ENCODE results near the gene UNC119. TPM values are rescaled to one million over a fixed set of nuclear protein-coding genes. Genes with fewer than 3 reads are reported as not detected.

UNC119 gene
- total RNA-seq, 4 donors from 2014 or later: 17.4 to 25.3 (median 21.1) TPM

- TF ChIP-seq POLR2A (IDR thresholded peaks at IDR 0.05) (no peak), CTCF (IDR thresholded peaks at IDR 0.05) (no peak)
- H3K4me1 ChIP-seq: peaks cover 0 to 26% (median 0%) of the 10 kb centered on the region in 3 donors
- no peak overlapping the region for H3K4me3 ChIP-seq
- peaks cover 0 to 17% (median 0%) of the 10 kb centered on the region in 3 donors for H3K36me3 ChIP-seq
- H3K9me3 ChIP-seq: no peaks in the 10 kb centered on the region
- 72 to 81% methylated on average over 3 to 4 of the region's 4 CpGs for WGBS, 2 donors
- H3K27ac ChIP-seq: no peak overlapping the region
- intact Hi-C loops (cut with DNase I): no loop called here
- no peaks in the 10 kb centered on the region for H3K27me3 ChIP-seq
- no peak for DNase-seq
Measured at GRCh38 chr17:28544402-28545140, 7.9 kb downstream of the UNC119 start.

GRCh38 chr17:28541439-28541838 is 11.0 kb downstream of the UNC119 start:
- no peak overlapping the region for H3K4me3 ChIP-seq
- peaks cover 0 to 19% (median 0%) of the 10 kb centered on the region in 3 donors for H3K36me3 ChIP-seq
- H3K27me3 ChIP-seq: no peaks in the 10 kb centered on the region
- no peaks in the 10 kb centered on the region for H3K9me3 ChIP-seq
- DNase-seq: no peak
- H3K27ac ChIP-seq: no peak overlapping the region
- peaks cover 0 to 8% (median 0%) of the 10 kb centered on the region in 3 donors for H3K4me1 ChIP-seq
- TF ChIP-seq CTCF (IDR thresholded peaks at IDR 0.05) (no peak), POLR2A (IDR thresholded peaks at IDR 0.05) (no peak)
- WGBS, 2 donors: 69 to 72% methylated on average over 4 of the region's 4 CpGs
- intact Hi-C loops (cut with DNase I): loop anchor here (2.0 kb wide), 1 partner anchor 49 kb away; no protein-coding TSS in a partner anchor

- Histone ChIP-seq H3K4me1 (peaks cover 0 to 12% (median 0%) of the 10 kb centered on the region in 3 donors), H3K9me3 (no peaks in the 10 kb centered on the region), H3K27ac (no peak overlapping the region), H3K36me3 (peaks cover 0 to 20% (median 0%) of the 10 kb centered on the region in 3 donors), H3K4me3 (no peak overlapping the region), H3K27me3 (no peaks in the 10 kb centered on the region)
- no peak for DNase-seq
- WGBS, 2 donors: 71 to 87% methylated on average over 3 of the region's 4 CpGs
- no peak for TF ChIP-seq CTCF (IDR thresholded peaks at IDR 0.05)
- TF ChIP-seq POLR2A (IDR thresholded peaks at IDR 0.05): no peak
- intact Hi-C loops (cut with DNase I): loop anchor here (2.0 kb wide), 1 partner anchor 47 kb away; no protein-coding TSS in a partner anchor
Measured at GRCh38 chr17:28540231-28540630, 12.2 kb downstream of the UNC119 start.

- Histone ChIP-seq H3K27ac (no peak overlapping the region), H3K27me3 (no peaks in the 10 kb centered on the region), H3K4me1 (peaks cover 0 to 30% (median 5%) of the 10 kb centered on the region in 3 donors), H3K9me3 (no peaks in the 10 kb centered on the region), H3K36me3 (peaks cover 0 to 31% (median 0%) of the 10 kb centered on the region in 3 donors), H3K4me3 (no peak overlapping the region)
- intact Hi-C loops (cut with DNase I): no loop called here
- TF ChIP-seq POLR2A (IDR thresholded peaks at IDR 0.05): no peak
- TF ChIP-seq CTCF (IDR thresholded peaks at IDR 0.05): no peak
- 87% methylated on average over 9 to 14 of the region's 14 CpGs for WGBS, 2 donors
- no peak for DNase-seq
Measured at GRCh38 chr17:28538296-28538895, 14.0 kb downstream of the UNC119 start.

- intact Hi-C loops (cut with DNase I): no loop called here
- Histone ChIP-seq H3K36me3 (peaks cover 0 to 31% (median 0%) of the 10 kb centered on the region in 3 donors), H3K27ac (no peak overlapping the region), H3K9me3 (no peaks in the 10 kb centered on the region), H3K4me1 (peaks cover 12 to 42% (median 14%) of the 10 kb centered on the region in 3 donors), H3K27me3 (no peaks in the 10 kb centered on the region), H3K4me3 (no peak overlapping the region)
- TF ChIP-seq CTCF (IDR thresholded peaks at IDR 0.05) (no peak), POLR2A (IDR thresholded peaks at IDR 0.05) (no peak)
- WGBS, 2 donors: 95% methylated on average over 3 of the region's 12 CpGs; no CpG with 5 or more reads in 1 of the 2 donors
- DNase-seq: no peak
Measured at GRCh38 chr17:28537219-28537610, 15.2 kb downstream of the UNC119 start.
